ENCODE measurements around the gene SRGAP2B. TPM values are rescaled to one million over a fixed set of nuclear protein-coding genes. Genes with fewer than 3 reads are reported as not detected.
"Not testable (repeated sequence)": the region's sequence is repeated elsewhere in the genome, so short reads cannot be mapped to it uniquely, and the experiment has no call there.

Gene SRGAP2B
- total RNA-seq, 1 donor from 2014 or later = 42.9 TPM

DNA sequence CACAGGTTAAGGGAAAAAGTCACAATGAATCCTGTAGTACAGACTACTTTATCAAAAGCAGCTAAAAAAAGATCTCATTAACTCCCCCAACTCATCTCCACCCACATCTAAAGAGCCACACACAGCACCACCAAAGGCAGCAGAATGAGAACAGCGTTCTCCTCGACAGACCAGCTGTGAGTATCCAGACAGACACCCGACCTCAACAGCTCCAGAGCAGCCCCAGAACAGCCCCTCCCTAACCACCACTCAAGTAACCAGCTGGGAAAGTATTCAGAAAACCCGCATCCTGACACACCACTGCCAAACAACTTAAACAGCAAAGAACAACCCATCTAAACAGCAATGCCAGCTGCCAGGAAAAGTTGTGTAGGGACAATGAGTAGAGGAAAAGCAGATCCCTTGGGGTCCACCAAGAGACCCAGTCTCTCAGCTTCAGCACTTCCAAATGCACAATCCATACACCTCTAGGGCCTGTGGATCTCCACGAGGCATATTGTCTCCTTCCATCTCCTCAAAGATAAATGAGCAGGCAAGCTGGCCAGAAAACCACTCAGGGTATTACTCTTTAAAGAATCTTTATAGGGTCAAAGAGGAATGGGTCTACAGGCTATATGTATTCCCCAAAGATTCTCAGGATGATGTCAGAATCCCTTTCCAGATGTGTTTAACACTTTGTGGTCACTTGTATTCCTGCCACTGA is 49.4 kb downstream of the SRGAP2B start:
- DNase-seq (ENCODE audit: low spot score) = not testable (repeated sequence)

DNA sequence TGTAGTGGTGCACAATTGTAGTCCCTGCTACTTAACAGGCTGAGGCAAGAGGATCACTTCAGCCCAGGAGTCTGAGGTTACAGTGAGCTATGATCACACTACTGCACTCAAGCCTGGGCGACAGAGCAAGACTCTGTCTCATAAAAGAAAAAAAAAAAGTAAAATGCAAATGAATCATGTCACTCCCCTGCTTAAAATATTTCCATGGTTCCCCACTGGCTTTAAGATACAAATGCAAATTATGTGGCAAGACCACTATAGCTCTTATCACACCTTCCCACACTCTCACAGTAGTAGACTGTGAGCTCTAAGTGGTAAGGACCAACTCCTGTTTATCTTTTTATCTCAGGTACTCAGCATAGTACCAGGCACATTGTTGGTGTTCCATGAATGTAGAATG is 53.6 kb downstream of the SRGAP2B start:
- DNase-seq (ENCODE audit: low spot score) = not testable (repeated sequence)

DNA sequence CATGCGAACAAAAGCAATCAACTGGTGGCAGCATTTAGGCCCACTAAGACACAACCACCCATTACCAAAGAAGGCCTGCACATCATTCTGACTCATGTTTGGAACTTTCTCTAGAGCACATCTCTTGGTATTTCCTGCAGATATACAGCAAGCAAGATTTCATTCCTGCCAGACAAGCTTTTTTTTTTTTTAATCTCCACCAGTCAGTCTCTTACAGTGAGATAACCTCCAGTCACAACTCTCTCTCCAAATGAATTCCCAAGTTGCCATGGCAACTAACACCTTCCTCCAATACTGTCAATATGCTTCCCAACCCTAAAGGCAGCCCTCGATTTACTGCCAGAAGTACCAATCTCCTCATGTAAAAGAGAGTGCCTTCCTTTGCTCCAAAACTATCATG is 59.1 kb downstream of the SRGAP2B start:
- DNase-seq (ENCODE audit: low spot score) = not testable (repeated sequence)

- DNase-seq (ENCODE audit: low spot score) = not testable (repeated sequence)
These were observed 61.6 kb downstream of the SRGAP2B start for GRCh38 chr1:145033523-145033922.

DNA sequence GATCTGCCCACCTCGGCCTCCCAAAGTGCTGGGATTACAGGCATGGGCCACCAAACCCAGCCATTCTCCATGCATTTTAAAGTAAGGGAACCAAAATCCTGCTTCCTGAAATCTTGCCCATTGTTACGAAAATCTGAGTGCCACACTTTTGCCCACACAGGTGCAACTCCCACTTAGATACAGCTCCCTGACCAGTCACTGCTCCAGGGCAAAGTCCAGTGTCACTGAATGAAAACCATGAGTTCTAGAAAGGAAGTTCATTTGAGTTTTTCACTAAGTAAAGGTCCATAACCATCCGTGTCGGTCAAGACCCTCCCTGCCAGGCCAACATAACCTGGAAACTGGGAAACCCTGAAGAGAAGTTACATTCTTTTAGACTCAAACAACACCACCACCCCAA is 67.9 kb downstream of the SRGAP2B start:
- not testable (repeated sequence) for DNase-seq (ENCODE audit: low spot score)

GRCh38 chr1:145025286-145025685 is 69.8 kb downstream of the SRGAP2B start:
- not testable (repeated sequence) for DNase-seq (ENCODE audit: low spot score)

DNA sequence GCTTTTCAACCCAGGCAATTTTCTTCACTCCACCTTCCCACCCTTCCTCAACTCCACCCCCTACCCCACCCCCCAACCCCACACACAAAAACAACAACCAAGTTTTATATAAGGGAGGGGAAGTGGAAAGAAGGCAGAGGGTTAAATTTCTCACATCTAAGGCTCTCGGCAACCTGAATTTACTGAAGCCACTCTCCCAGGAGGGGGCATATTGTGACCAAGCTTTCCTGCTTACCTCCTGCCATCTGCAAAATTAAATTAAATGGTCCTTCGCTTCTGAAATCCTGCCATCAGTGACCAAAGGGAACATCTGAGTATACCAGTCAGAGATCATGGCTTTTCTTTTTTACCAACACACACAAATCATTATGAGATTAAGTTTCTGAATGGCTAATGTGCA is 72.9 kb downstream of the SRGAP2B start:
- DNase-seq (ENCODE audit: low spot score) = not testable (repeated sequence)

- not testable (repeated sequence) for DNase-seq (ENCODE audit: low spot score)
These were observed 73.4 kb downstream of the SRGAP2B start for GRCh38 chr1:145021749-145022148.

- DNase-seq (ENCODE audit: low spot score) = not testable (repeated sequence)
These were observed 75.4 kb downstream of the SRGAP2B start for GRCh38 chr1:145019709-145020108.

- DNase-seq (ENCODE audit: low spot score) = not testable (repeated sequence)
These were observed 77.4 kb downstream of the SRGAP2B start for GRCh38 chr1:145017725-145018124.

GRCh38 chr1:145016492-145016862 is 78.7 kb downstream of the SRGAP2B start:
- DNase-seq (ENCODE audit: low spot score) = not testable (repeated sequence)

DNA sequence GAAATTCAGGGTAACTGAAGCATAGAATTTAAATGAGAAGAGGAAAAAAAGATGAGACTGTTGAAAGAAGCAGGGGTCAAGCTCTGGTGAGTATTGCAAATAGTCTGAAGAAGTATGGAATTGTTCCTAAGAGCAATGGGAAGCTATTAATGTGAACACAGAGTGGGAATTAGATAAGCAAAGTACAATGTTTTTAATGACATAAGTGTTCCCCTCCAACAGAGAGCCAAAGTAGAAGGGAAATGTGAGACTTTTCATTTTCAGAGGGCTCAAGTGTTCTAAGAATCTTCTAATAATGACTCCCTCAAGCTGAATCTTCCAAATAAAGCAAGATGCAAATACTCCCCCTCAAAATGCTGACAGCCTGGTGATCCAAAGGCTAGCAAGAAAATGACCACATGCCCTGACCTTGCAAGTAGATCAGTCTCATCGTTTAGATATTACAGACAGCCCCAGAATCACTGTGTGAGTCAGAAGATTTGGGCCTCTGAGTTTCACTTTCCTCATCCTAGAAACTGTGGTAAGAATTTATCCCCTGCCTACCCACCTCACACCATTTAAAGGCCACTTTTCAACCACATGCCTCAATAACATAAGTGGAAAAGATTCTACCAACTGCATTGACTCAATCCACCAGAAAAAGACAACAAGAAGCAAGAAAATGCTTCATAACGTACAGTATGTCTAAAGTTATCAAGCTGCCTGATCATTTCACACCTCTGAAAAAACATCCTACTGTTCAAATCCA is 79.2 kb downstream of the SRGAP2B start:
- DNase-seq (ENCODE audit: low spot score) = not testable (repeated sequence)

GRCh38 chr1:145013353-145013752 is 81.8 kb downstream of the SRGAP2B start:
- DNase-seq (ENCODE audit: low spot score) = not testable (repeated sequence)

DNA sequence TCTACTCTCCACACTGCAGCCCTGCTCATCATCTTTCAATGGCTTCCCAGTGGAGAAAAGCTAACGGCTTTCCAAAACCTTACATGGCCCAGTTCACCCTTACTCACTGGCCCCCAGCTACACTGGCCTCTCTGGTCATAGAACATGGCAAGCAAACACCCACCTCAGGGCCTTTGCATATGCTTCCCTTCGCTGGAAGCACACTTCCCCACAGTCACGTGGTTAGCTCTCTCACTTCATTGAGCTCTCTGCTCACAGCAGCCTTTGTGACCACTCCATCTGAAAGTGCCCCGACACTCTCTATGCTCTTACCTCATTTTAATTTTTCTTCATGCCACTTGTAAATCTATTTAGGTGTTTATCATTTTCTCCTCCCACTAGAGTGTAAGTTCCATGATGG is 83.3 kb downstream of the SRGAP2B start:
- not testable (repeated sequence) for DNase-seq (ENCODE audit: low spot score)

- DNase-seq (ENCODE audit: low spot score) = not testable (repeated sequence)
These were observed 84.5 kb downstream of the SRGAP2B start for GRCh38 chr1:145010580-145010979.

DNA sequence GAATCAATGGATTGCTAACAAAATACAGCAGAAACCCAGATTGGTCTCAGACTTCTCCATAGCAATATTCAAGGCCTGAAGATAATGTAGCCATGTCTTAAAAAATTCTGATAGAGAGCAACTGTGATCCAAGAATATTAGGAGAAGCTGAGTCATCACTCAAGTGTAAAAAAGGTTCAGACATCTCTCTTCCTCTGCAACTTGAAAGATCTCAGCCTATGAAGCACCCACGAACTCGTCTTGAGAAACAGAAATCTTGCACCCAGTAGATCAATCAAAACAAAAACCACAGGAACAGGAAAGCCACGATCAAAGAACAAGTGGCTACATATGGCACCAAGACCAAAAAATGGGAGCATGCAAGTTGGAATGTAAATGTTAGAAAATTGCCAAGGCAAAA is 85.2 kb downstream of the SRGAP2B start:
- not testable (repeated sequence) for DNase-seq (ENCODE audit: low spot score)

DNA sequence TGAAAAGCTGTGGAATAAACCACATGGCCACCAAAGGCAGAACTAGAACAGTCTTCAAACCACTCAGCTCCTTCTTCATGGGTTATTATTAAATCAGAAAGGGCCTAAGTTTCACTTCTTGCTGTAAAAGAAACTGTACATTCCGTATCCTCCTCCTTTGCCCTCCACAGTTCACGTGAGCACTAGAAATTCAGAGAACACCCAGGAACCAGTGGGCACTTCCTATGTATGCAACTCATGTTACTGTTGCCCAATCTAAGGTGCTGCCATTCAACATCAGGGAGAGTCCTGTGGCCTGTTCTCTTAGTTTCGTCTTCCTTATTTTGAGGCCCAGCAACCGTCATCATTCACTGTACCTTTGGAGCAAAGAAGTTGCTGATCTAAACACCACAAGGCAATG is 86.7 kb downstream of the SRGAP2B start:
- not testable (repeated sequence) for DNase-seq (ENCODE audit: low spot score)

DNA sequence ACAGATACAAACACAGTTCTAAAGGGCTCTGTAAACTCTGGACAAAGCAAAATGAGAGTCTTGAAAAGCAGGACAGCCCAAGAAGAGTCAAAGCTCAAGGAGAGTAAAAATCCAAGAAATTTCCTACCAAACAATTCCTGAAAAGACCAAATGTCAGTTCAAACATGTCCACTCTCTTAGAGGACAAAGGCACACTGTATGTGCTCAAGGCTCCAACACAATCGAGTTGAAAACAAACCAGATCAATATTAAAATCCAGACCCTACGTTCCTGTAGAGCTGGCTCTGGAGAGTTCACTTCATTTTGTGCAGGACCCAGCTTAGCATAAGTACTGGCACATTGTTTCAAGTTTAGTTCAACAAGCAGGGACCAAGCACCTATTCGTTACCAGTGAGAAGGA is 90.0 kb downstream of the SRGAP2B start:
- DNase-seq (ENCODE audit: low spot score) = not testable (repeated sequence)

DNA sequence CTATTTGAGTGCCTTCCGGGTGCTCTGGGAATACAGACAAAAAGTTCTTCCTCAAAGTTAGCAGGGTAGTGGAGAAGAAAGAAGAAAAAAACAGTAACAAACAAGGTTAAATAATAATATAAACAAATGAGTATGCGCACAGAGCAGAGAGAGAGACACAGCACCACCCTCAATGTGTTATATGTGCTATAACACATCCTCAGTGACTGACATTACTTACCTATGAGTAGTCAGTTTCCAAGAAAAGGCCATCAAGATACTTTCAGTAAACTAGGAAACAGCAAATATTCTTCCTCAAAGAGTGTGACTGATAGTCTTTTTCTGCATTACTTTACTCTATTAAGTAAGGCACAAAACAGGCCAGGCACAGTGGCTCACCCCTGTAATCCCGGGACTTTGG is 93.7 kb downstream of the SRGAP2B start:
- DNase-seq (ENCODE audit: low spot score) = not testable (repeated sequence)

DNA sequence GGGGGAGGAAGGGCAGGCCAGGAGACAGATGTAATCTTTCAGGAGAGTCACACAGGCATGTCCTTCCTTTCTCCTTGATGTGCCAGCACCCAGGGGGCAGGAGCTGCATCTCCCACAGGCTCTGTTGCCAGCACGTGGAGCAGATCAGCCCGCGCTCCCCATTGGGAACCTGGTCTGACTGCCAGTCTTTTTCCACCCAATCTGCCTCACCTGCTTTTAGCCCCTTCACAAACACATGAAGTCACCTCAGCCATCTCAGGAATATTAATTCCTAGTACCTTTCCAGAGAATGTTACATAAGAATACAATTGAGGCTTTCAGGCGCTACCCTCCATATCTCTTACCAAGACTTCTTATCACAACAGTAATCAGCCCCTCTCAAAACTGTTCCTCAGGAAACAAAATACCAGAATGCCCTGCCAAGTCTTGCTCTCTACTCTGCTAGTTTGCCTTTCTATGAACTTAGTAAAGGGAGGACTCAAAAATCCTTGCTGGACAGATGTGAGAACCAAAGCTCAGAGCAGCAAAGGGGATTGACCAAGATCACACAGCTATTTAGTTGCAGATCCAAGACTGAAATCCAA is 94.3 kb downstream of the SRGAP2B start:
- DNase-seq (ENCODE audit: low spot score) = not testable (repeated sequence)

- not testable (repeated sequence) for DNase-seq (ENCODE audit: low spot score)
These were observed 94.9 kb downstream of the SRGAP2B start for GRCh38 chr1:145000074-145000742.

DNA sequence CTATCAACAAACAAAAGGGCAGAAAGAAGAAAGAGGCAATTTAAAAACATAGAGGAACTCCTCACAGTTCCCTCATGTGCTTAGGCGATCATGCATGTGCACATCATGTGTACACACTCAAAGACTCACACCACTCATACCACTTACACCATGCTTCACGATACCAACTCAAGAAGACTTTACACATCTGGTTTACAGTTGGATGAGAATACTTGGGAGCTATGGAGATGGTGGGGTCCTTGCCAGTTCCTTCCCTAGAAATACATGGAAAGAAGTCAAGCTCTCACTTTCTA is 96.2 kb downstream of the SRGAP2B start:
- not testable (repeated sequence) for DNase-seq (ENCODE audit: low spot score)

All from umbilical cord (tissue), 2 donors.